HG02973 (cell line): ENCODE measurements around the gene UMODL1.

ENCODE experiments used
- ATAC-seq: cut with Tn5 transposase; IDR thresholded peaks from one replicate; pipeline ENCODE4 v1.9.1; 2021; ENCODE audit warnings: moderate library complexity; ENCODE audit not compliant: unreplicated experiment

The UMODL1 gene

DNA sequence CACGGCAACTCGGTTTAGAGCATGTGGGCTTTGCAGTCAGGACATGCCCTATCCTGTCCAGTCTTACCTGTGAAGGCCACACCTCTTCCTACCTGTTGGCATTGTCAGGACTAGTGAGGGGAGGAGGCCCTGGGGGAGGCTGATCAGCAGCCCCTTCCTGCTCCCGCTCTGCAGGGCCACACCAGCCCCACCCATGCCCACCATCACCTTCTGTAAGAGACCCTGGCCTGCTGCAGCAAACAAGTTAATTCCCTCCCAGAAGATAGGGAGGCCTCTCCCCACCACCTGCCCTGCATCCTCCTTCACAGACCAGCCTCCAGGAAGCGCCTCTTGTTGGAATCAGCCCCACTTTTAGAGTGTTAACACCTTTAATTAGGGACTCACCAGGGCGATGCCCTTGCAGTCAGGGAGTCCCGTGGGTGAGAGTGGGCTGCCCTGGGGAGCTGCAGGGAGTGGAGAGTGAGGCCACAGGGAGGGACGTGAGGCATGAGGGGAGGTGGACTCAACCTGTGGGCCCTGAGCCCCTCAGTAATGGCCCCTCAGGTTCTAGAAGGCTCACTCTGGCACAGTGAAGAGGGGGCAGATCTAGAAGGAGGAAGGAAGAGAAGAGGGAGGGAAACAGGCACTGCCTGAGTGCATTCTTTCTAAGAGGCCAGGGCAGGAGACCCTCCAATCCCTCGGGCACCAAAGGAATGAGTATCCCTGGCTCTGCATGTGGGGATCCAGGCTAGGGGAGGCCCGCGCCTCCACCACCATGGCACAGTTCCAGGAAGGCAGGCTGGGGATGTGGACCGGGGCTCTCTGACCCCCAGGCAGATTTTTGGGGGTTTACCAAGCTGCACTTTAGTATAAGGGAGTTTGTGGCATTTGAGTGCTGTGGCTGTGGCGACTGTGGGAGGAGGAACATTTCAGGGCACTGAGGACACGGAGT lies 8.2 kb downstream of the UMODL1 start:
- ATAC-seq, result no peak

DNA sequence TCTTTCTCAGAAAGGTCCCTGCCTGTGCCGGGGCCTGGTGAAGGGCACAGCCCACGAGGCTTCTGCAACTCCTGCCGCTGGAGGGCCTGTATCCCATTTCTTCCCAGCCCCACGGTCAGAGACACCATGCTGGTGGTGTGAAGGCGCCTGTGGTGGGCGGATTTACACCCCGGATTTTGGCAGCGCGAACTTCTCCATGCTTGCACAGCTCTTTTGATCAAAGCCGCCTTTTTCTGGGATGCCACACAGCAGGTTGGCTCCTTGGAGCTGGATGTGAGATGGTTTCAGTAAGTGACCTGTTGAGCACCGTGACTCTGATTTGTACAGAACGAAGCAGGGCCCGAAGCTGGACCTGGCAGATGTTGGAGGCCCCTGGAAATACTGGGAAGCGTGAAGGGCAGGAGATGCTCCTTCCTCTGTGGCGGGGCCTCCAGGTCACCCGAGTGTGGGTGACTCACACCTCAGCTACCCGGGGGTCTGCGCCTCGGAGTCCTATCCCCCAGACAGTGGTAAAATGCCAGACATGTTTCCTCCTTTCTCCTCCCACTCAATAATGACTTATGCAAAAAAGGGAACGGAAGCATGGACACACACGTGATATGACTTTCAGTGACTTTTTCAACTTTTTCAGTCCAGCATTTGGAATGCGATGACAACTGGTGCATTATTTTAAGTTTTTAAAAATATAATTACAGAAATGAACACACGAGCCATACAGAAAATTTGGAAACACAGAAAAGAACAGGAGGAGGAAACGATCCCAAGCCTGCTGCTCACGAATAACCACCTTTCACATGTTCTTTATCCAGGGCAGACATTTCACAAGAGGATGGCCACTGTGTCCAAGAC lies 9.0 kb downstream of the UMODL1 start:
- ATAC-seq, result no peak

DNA sequence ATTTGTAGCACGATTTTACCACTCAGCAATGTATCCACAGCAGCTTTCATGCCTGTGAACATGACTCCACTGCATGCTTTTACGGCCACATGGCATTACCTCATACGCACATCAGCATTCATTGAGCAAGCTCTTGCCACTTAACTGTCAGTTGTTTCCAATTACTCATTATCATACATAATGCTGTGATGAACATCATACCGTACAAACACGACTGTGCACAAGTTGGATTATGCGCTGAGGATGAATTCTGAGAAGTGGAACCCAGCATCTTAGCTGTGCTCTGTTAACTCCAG lies 9.6 kb downstream of the UMODL1 start:
- no peak for ATAC-seq

DNA sequence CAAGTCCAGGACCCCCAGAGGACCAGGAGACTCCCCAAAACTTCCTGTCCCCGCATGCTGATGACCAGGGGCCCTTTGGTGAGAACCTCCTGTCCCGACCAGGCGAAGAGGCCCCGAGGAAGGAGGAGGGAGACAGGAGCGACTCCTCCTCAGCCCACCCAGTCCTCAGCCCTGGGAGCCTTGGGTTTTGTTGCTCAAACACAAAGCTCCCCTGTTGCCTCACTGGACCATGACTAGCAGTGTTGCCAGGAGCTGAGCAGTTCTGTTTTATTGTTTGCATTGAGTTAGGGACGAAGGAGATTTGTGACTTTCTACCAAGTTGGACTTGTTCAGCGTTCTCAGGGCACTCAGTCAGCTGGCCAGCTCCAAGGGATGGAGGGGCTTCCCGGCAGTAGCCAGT lies 10.0 kb downstream of the UMODL1 start:
- no peak for ATAC-seq

DNA sequence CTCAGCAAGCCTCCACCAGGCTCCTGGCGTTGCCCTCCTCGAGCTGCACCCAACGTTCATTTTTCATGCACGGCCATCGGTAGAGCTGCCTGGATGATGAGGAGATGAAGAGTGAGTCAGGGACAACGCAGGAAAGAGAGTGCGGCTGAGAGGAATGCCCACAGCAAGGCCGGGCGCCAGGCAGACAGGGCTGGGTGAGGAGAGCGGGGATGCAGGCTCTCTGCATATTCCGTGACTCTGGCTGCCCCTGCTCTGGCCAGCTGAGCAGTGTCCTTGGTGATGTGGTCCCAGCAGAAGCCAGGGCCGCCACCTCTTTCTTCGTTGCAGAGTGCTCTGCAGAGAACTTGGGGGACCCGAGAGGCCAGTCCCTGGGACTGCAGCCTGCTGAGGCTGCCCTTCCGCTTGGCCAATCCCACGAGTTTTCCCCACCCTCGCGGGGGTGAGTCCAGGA lies 10.8 kb downstream of the UMODL1 start:
- no peak for ATAC-seq

DNA sequence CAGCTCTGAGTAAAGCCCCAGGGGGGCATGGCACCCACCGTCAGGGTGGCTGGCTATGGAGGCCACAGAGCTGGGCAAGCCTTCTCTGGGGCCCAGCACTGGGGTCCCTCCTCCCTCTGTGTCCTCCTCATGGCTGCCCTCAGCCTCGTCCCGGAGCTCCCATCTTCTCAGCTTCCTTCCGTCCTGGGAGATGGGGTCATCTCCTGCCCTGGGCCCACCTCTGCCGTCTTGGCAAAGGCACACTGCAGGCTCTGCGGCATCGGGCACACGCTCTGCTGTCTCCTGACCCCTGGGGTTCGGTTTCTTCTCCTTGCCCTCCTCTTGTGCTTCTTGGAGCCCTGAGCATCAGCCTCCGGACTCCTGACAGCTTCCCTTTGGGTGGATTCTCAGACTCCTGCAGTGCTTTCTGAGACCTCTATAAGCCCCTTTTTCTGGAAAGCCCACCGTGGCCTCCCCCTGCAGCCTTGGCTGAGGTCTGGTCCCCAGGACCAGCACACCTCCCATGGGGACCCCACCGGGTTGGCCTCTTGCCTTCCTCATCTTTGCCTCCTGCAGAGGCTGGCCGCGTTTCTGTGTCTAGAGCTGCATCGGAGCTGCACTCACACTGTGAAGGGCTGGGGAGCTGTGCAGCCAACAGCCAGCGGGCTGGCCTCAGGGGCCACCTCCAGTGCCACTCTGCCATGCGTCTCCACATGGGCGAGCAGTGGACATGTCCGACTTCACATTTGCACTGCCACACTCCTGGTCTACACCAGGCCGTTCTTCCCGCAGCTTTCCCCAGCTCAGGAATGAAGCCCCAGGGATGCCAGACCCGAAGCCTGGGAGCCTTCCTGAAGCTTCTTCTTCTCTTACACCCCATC lies 11.6 kb downstream of the UMODL1 start:
- no peak for ATAC-seq

DNA sequence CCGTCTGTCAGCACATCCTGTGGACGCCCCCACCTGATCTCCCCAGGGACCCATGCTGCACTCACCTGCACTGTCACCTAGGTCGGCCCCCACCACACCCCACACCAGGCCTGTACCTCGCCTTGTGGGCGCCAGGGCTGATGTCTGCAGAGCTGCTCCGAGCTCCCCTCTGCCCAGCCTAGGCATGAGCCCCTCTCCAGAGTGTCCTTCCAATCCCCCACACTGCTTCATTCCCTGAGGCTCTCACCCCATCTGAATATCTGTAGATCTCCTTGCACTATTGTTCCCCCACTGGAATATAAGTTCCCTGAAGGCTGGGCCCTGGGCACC lies 12.2 kb downstream of the UMODL1 start:
- no peak for ATAC-seq

DNA sequence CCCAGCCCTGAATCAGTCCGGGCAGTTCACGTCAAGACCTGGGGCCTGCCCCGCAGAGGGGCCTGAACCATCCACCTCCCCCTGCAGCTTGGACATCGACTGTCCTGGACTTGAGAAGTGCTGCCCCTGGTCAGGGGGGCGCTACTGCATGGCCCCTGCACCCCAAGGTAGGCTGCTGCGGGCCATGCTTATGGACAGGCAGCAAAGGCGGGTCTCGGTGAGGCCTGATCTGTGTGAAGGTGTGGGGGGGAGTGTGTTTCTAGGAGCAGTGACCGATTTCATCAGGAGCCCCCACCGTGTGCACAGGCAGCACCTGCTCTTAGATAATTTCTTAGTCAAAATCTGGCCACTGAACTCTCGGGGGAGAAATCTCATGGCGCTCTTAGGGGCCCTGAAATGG lies 13.0 kb downstream of the UMODL1 start:
- no peak for ATAC-seq

DNA sequence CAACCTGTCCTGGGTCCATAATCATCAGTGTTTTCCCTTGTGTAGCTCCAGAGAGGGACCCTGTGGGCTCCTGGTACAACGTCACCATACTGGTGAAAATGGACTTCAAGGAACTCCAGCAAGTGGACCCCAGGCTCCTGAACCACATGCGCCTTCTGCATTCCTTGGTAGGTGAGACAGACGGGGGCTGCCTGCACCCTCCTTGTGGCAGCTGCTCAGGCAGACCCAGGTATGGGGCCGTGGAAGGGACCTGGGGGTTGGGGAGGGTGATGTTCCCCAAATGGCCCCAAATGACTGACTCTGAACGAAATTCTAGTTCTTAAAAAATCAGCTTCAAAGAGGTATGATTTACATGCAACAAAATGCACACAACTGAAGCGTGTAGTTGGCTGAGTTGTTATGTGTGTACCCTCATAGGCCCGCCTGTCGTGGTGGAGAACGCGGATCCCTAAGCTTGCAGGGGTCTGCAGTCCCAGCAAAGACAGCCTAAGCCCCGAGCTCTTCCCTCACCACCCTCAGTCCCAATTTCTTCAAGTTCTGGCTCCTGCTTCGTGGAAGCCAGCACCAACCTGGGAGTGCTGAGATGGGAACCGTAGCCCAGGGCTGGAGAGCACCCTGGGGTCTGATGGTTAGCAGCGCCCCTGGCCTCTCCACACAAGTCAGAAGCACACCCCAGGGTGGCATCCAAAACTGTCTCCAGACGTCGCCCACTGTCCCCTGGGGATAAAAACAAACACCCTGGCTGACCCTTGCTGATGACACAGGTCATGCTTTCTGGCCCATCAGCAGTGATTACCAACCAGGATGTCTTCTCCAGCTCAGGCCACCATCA lies 14.3 kb downstream of the UMODL1 start:
- ATAC-seq, result no peak

DNA sequence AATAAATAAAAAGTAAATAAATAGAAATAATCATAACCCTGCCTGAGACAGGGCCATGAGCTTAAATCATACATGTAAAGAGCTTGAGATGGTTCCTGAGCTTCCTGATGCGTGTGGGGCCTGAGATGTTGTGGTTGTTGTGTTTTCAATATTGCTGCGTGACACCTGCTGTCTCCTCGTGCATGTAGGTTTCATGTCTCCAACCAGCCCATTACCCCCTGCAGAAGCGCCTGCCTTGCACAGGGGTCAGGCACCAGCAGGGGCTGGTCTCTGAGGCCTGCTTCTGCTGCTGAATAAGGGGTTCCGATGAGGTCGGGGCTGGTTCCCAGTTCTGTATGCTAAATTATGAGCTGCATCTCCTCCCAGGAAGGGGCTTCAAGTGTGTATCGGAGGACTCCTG lies 15.9 kb downstream of the UMODL1 start:
- no peak for ATAC-seq

DNA sequence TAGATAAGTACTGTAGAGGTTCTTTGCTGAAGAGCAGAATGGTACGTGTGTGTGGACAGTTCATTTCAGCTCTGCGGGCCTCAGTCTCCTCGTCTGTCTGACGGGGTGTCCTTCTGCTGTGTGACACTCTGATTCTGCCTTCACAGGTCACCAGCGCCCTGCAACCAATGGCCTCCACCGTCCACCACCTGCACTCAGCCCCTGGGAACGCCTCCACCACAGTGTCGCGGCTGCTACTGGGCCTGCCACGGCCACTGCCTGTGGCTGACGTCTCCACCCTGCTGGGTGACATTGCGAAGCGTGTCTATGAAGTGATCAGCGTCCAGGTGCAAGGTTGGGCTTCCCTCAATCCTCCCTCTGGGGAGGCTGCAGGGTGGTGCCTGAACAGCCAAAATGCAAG lies 17.0 kb downstream of the UMODL1 start:
- no peak for ATAC-seq

DNA sequence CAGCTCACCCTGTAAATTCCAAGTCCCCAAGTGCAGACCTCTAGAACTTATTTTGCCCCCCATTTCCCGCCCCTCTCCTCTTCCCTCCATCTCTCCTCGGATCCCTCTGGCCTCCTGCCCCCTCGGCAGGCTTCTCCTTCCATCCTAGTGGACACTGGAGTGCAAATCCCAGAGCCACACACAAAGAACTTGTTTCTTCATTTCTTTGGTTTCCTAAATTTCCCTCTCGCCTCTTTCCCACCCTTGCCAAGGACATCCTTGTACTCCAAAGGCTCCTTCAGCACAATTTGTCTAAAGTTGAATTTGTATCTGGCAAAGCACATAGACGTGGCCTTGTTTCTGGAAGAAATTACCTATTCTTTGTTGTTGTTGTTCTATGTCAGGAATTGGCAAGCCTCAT lies 17.5 kb downstream of the UMODL1 start:
- no peak for ATAC-seq

DNA sequence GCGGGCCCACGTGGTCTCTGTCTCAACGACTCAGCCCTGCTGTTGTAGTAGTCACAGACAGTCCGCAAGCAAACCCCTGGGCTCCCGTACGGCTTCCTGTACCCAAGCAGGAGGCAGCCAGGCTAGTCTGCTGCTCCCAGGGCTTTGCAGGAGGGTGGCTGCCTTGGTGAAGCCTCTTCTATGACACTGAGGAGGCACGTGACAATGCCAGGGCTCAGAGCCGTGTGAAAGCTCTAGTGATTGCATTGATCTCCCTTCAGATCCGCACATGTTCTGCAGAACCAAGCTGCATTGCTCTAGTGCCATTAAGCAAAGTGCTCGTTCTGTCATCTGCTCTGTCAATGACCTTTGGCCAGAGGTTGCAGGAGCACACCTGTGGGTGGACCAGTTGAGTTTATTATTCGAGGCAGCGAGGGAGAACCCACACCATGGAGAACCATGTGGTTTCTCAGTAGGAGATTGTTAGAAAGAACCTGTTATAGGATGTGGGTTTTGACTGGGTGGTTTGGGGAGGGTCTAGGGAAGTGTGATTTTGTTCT lies 18.0 kb downstream of the UMODL1 start:
- no peak for ATAC-seq

DNA sequence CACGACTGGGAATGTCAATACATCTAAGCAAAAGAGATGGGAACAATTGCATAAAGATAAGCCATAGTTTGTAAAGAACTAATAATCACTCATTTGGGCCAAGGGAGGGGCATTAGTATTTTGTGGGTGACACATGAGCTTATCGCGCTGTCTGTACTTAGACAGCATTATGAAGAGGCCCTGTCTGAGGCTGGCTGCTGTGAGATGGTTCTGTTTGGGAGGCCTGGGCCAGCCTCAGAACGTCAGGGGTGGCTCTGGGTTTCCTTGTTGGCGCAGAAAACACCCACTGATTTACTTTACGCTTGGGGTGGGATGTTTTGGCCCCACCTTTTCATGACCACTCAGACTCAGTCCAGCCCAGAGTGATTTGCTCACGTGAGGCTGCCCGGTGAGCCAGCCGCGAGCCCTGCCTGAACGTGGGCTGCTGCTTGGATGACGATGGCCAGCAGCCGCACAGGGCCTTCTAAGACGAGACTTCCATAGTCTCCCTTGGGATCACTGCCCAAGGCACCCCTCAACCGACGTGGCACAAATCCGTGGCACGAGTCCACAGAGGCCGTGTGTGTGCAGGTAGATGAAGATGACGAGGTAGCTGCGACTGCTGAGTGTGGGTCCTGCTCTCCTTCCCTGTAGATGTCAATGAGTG lies 18.7 kb downstream of the UMODL1 start:
- no peak for ATAC-seq

DNA sequence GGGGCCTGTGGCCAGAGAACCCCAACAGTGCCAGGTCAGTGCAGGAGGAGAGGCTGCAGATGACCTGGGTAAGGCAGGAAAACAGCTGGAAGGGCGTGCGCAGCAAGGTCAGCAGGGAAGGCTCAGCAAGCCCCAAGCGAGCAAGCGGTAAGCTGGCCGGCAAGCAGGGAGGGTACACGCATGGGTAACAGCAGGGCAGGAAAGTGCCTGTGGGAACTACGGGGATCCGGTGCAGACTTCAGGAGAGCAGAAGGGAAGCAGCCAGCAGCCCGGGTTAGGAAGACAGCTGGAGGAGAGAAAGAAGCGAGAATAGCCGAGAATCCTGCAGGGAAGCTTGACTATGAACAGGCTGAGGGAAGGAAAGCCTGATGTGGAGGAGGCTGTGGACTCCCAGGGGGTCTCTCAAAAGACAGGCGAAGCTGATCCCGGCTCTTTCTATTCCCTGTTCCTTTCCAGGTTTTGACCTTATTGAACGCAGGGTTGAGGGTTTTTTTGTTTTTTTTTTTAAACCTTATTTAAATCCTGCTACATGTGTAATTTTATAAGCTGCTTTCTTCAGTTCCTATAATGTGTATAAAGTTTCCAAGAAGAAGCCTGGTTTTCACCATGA lies 20.9 kb downstream of the UMODL1 start:
- ATAC-seq, result no peak

DNA sequence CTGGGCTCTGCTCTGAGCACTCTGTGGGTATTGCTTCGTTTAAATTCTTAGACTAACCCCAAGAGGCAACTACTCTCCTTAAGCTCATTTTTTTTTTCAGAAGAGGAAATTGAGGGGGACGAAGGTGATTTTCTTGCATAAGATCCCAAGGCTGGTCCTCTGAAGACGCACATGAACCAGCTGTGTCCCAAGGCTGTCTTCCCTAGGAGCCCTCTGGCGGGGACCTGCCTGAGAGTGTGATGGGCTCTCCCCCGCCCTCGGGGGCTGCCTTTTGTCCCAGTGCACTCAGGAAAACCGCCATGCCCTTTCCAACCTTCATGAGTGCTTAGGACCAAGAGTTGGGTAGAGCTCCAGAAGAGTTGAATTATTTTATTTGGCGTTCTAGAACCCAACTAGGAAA lies 21.7 kb downstream of the UMODL1 start:
- ATAC-seq, result no peak

DNA sequence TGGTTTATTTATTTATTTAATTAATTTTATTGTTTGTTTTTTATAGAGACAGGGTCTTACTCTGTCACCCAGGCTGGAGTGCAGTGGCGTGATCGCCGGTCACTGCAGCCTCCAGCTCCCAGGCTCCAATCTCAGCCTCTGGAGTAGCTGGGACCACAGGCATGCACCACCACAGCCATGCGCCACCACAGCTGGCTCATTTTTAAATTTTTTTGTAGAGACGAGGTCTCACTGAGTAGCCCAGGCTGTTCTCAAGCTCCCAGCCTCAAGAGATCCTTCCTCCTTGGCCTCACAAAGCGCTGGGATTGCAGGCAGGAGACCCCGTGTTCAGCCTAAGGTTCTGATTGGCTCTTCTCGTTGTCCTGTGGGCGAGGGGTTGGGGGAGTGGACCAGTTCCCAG lies 22.1 kb downstream of the UMODL1 start:
- ATAC-seq, result no peak

DNA sequence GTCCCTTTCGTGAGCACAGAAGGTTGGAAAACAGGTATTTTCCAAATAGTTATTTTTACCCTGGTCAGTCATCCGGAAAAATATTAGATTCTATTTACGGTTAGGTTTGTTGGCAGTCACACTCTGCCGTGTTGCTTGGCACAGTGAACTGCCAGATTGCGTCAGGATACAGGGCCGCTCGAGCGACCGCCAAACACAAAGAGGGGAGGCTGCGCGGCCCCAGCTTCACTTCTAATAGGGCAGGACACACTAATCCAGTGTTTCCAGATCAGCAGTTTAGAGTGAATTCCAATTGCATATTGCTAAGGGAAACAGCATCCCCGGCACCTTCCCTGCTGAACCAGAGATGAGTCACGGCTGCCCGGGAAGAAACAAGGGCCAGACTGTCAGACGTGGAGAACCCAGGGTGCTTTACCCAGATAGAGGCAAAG lies 22.9 kb downstream of the UMODL1 start:
- no peak for ATAC-seq

DNA sequence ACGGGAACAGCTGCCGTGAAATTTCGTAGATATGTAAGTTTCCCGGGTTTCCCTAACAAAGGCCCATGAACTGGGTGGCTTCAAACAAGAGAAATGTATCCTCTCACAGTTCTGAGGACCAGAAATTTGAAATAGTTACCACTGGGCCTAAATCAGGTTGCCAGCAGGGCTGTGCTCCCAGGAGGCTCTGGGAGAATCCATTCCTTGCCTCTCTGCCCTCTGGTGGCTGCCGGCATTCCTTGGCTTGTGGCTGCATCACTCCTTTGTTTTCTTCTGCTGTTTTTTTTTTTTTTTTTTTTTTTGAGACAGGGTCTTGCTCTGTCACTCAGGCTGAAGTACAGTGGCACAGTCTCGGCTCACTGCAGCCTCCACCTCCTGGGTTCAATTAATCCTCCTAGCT lies 23.7 kb downstream of the UMODL1 start:
- ATAC-seq, result no peak
